Measurements from ENCODE around the gene NHEJ1. TPM values are rescaled to one million over a fixed set of nuclear protein-coding genes. Genes with fewer than 3 reads are reported as not detected.
A peak's percentile ranks its signal among the peaks of the same experiment; 100 is the strongest.

NHEJ1 gene
- total and polyA plus RNA-seq, 2 of the 13 experiments (the other 11 are each of a cell fraction or from before 2014, with no cell fraction given) = 30.0 to 30.7 TPM

DNA sequence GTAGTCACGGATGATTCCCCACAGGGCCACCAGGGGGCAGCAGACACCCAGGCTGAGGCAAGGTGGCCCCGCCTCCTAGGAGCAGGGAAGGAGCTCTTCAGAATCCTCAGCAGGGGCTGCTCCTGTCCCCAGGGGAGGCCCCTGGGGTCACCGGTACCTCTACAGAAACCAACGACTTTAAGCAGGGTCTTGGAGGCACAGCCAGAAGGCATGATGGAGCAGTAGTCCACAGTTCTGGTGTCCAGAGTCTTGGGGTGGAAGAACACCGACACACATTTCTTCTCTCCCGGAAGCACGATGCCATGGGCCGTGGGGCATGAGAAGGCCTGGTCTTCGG lies 130.8 kb downstream of the NHEJ1 start (continued):
- TF ChIP-seq ZSCAN22 (CRISPR knock-in tag; IDR thresholded peaks at IDR 0.05) = no peak
- TF ChIP-seq, protein P1, sequence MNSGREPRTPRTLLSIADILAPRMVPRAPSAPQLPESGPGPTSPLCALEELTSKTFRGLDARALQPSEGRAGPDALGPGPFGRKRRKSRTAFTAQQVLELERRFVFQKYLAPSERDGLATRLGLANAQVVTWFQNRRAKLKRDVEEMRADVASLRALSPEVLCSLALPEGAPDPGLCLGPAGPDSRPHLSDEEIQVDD (CRISPR knock-in tag; IDR thresholded peaks at IDR 0.05; ENCODE audit: borderline replicate concordance) = no peak
- TF ChIP-seq NFIC (IDR thresholded peaks at IDR 0.05; ENCODE audit: low read length) = no peak
- TF ChIP-seq, protein P2, sequence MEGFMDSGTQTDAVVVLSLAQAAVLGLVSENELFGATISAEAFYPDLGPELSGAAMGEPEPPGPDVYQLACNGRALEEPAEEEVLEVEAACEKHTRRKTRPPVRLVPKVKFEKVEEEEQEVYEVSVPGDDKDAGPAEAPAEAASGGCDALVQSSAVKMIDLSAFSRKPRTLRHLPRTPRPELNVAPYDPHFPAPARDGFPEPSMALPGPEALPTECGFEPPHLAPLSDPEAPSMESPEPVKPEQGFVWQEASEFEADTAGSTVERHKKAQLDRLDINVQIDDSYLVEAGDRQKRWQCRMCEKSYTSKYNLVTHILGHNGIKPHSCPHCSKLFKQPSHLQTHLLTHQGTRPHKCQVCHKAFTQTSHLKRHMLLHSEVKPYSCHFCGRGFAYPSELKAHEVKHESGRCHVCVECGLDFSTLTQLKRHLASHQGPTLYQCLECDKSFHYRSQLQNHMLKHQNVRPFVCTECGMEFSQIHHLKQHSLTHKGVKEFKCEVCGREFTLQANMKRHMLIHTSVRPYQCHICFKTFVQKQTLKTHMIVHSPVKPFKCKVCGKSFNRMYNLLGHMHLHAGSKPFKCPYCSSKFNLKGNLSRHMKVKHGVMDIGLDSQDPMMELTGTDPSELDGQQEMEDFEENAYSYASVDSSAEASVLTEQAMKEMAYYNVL (CRISPR knock-in tag; IDR thresholded peaks at IDR 0.05; ENCODE audit: borderline replicate concordance) = no peak
- TF ChIP-seq ZNF335 (CRISPR knock-in tag; IDR thresholded peaks at IDR 0.05) = no peak
- TF ChIP-seq, protein P3, sequence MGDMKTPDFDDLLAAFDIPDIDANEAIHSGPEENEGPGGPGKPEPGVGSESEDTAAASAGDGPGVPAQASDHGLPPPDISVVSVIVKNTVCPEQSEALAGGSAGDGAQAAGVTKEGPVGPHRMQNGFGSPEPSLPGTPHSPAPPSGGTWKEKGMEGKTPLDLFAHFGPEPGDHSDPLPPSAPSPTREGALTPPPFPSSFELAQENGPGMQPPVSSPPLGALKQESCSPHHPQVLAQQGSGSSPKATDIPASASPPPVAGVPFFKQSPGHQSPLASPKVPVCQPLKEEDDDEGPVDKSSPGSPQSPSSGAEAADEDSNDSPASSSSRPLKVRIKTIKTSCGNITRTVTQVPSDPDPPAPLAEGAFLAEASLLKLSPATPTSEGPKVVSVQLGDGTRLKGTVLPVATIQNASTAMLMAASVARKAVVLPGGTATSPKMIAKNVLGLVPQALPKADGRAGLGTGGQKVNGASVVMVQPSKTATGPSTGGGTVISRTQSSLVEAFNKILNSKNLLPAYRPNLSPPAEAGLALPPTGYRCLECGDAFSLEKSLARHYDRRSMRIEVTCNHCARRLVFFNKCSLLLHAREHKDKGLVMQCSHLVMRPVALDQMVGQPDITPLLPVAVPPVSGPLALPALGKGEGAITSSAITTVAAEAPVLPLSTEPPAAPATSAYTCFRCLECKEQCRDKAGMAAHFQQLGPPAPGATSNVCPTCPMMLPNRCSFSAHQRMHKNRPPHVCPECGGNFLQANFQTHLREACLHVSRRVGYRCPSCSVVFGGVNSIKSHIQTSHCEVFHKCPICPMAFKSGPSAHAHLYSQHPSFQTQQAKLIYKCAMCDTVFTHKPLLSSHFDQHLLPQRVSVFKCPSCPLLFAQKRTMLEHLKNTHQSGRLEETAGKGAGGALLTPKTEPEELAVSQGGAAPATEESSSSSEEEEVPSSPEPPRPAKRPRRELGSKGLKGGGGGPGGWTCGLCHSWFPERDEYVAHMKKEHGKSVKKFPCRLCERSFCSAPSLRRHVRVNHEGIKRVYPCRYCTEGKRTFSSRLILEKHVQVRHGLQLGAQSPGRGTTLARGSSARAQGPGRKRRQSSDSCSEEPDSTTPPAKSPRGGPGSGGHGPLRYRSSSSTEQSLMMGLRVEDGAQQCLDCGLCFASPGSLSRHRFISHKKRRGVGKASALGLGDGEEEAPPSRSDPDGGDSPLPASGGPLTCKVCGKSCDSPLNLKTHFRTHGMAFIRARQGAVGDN (CRISPR knock-in tag; IDR thresholded peaks at IDR 0.05) = 0 out of 2 replicates have a peak, but pooled peaks have one; percentile 35
- no peak for TF ChIP-seq ZNF878 (CRISPR knock-in tag; IDR thresholded peaks at IDR 0.05)
- no peak for TF ChIP-seq RARA (CRISPR knock-in tag; IDR thresholded peaks at IDR 0.05)
- TF ChIP-seq STAG1 (CRISPR knock-in tag; IDR thresholded peaks at IDR 0.05) = peak; percentile 95
- TF ChIP-seq, protein P4, sequence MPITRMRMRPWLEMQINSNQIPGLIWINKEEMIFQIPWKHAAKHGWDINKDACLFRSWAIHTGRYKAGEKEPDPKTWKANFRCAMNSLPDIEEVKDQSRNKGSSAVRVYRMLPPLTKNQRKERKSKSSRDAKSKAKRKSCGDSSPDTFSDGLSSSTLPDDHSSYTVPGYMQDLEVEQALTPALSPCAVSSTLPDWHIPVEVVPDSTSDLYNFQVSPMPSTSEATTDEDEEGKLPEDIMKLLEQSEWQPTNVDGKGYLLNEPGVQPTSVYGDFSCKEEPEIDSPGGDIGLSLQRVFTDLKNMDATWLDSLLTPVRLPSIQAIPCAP (CRISPR knock-in tag; IDR thresholded peaks at IDR 0.05; ENCODE audit: low read depth) = 0 out of 2 replicates have a peak, but pooled peaks have one; percentile 25
- TF ChIP-seq CENPX (CRISPR knock-in tag; IDR thresholded peaks at IDR 0.05) = no peak
- no peak for TF ChIP-seq ZNF724P (CRISPR knock-in tag; IDR thresholded peaks at IDR 0.05; ENCODE audit: borderline replicate concordance)
- TF ChIP-seq SOX13 (IDR thresholded peaks at IDR 0.05) = no peak
- 0 out of 4 replicates have a peak, but pooled peaks of 1 of the 2 experiments have one; percentile 27 for TF ChIP-seq SOX13 (CRISPR knock-in tag; conservative IDR thresholded peaks at IDR 0.05 in 1 of 2, IDR thresholded peaks at IDR 0.05 in 1 of 2)
- no peak for TF ChIP-seq MED8 (CRISPR knock-in tag; IDR thresholded peaks at IDR 0.05; ENCODE audit: insufficient replicate concordance)
- TF ChIP-seq, protein P5, sequence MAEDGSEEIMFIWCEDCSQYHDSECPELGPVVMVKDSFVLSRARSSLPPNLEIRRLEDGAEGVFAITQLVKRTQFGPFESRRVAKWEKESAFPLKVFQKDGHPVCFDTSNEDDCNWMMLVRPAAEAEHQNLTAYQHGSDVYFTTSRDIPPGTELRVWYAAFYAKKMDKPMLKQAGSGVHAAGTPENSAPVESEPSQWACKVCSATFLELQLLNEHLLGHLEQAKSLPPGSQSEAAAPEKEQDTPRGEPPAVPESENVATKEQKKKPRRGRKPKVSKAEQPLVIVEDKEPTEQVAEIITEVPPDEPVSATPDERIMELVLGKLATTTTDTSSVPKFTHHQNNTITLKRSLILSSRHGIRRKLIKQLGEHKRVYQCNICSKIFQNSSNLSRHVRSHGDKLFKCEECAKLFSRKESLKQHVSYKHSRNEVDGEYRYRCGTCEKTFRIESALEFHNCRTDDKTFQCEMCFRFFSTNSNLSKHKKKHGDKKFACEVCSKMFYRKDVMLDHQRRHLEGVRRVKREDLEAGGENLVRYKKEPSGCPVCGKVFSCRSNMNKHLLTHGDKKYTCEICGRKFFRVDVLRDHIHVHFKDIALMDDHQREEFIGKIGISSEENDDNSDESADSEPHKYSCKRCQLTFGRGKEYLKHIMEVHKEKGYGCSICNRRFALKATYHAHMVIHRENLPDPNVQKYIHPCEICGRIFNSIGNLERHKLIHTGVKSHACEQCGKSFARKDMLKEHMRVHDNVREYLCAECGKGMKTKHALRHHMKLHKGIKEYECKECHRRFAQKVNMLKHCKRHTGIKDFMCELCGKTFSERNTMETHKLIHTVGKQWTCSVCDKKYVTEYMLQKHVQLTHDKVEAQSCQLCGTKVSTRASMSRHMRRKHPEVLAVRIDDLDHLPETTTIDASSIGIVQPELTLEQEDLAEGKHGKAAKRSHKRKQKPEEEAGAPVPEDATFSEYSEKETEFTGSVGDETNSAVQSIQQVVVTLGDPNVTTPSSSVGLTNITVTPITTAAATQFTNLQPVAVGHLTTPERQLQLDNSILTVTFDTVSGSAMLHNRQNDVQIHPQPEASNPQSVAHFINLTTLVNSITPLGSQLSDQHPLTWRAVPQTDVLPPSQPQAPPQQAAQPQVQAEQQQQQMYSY (CRISPR knock-in tag; IDR thresholded peaks at IDR 0.05) = no peak
- no peak for TF ChIP-seq BCL6 (CRISPR knock-in tag; IDR thresholded peaks at IDR 0.05)
- peak; percentile 43; the same call in 1 of the 2 replicates for TF ChIP-seq ZKSCAN5 (CRISPR knock-in tag; IDR thresholded peaks at IDR 0.05)
- no peak for TF ChIP-seq ONECUT2 (CRISPR knock-in tag; IDR thresholded peaks at IDR 0.05)

All from HepG2 (cell line).